OCI-LY1 (cell line): Measurements from ENCODE around the gene PLPPR2.

Experiments
- CTCF ChIP-seq: fragments of 200-600 bp; sonication (generic), shearing (Covaris generic); IDR thresholded peaks from 2 replicates; pipeline ENCODE4 v1.5.1; 2017; ENCODE audit warnings: mild to moderate bottlenecking, antibody characterized with exemption, low read length, moderate library complexity, mixed read lengths
- EZH2 ChIP-seq: fragments of 200-600 bp; sonication (generic), shearing (Covaris generic); IDR thresholded peaks from 2 replicates; pipeline ENCODE4 v1.8.0; 2017; ENCODE audit warnings: borderline replicate concordance, mixed run types, mild to moderate bottlenecking, antibody characterized with exemption, low read length, moderate library complexity, mixed read lengths

- TF ChIP-seq EZH2 (no peak), CTCF (no peak)
These were observed 20.1 kb downstream of the PLPPR2 start for GRCh38 chr19:11375143-11375948.
